HCT116 (cell line): ENCODE data around the gene TANC1. TPM values are rescaled to one million over a fixed set of nuclear protein-coding genes. Genes with fewer than 3 reads are reported as not detected.

ENCODE experiments used
- ATAC-seq: fragments of 200-7000 bp; cut with Tn5 transposase; 2 replicates; pipeline ENCODE4 v1.9.1; 2020; ENCODE audit warnings: mild to moderate bottlenecking, moderate library complexity
- BruUV-seq: library from RNA; stranded (reverse); fragments of 400-500 nt; replicated peaks from 2 replicates; lab custom pipeline; 2021; lab: Mats Ljungman, UMichigan
- CTCF ChIA-PET: fragments of 300-600 bp; sonication (Branson Sonifier 250); formaldehyde crosslinking; loops from one replicate; lab custom pipeline; 2021; ENCODE audit warnings: antibody characterized with exemption; lab: Charles Lee
- POLR2A ChIA-PET: fragments of 300-600, 350-600 bp; sonication (Branson Sonifier 250); formaldehyde crosslinking; loops from one replicate; lab custom pipeline; 2021; ENCODE audit warnings: antibody characterized with exemption; lab: Charles Lee
- RAD21 ChIA-PET, 2 experiments: fragments of 300-600 bp; sonication (Branson Sonifier 250); formaldehyde crosslinking; loops; one replicate each; lab custom pipeline; 2023; ENCODE audit warnings: low total read pairs in 2 of 2; ENCODE audit not compliant: uncharacterized antibody in 2 of 2, unreplicated experiment in 2 of 2, low non-redundant PET in 1 of 2; lab: Charles Lee
- DNase-seq: peaks from one replicate; pipeline ENCODE4 v3.0.0-alpha.2; 2010; ENCODE audit warnings: low read depth, low spot score
- H2AFZ ChIP-seq: fragments of 200-600 bp; shearing (Covaris generic), sonication (generic); 2 replicates; pipeline ENCODE4 v1.6.1; 2017; ENCODE audit warnings: low read depth, mixed run types, mixed read lengths, antibody characterized with exemption, low read length; ENCODE audit not compliant: poor library complexity, severe bottlenecking
- H3K27ac ChIP-seq: 2 replicates; pipeline ENCODE4 v1.5.1; 2012; ENCODE audit warnings: low read depth, low read length
- H3K27me3 ChIP-seq: fragments of 200-600 bp; sonication (generic); 2 replicates; pipeline ENCODE4 v1.6.1; 2016; ENCODE audit warnings: mixed run types, low read length, mixed read lengths; ENCODE audit not compliant: insufficient read depth
- H3K36me3 ChIP-seq, 2 experiments: fragments of 200-500 bp in 1 of 2; fragments of 200-600 bp in 1 of 2; sonication (Bioruptor generic) in 1 of 2; sonication (generic) in 1 of 2; 2 replicates each; pipeline versions ENCODE4 v1.5.1 to v1.6.1; 2014 to 2016; ENCODE audit warnings: low read length in 2 of 2, inconsistent platforms in 1 of 2, mixed read lengths in 1 of 2, mixed run types in 1 of 2; ENCODE audit not compliant: insufficient read depth in 2 of 2, control insufficient read depth in 1 of 2
- H3K4me1 ChIP-seq, 2 experiments: fragments of 200-600 bp in 1 of 2; sonication (generic) in 1 of 2; 2 replicates each; pipeline versions ENCODE4 v1.5.1 to v1.6.1; 2012 to 2017; ENCODE audit warnings: low read length in 2 of 2, inconsistent platforms in 1 of 2, mild to moderate bottlenecking in 1 of 2, mixed read lengths in 1 of 2, mixed run types in 1 of 2, moderate library complexity in 1 of 2; ENCODE audit not compliant: insufficient read depth in 2 of 2, control insufficient read depth in 1 of 2
- H3K4me2 ChIP-seq: fragments of 200-600 bp; sonication (generic); 2 replicates; pipeline ENCODE4 v1.6.1; 2017; ENCODE audit warnings: mixed run types, low read length, mixed read lengths
- H3K4me3 ChIP-seq, 2 experiments: fragments of 200-600 bp in 1 of 2; sonication (generic) in 1 of 2; replicated peaks in 1 of 2; 2 replicates each; pipeline ENCODE4 v1.5.1; 2011 to 2016; ENCODE audit warnings: low read length in 2 of 2, control low read depth in 1 of 2, low read depth in 1 of 2, mild to moderate bottlenecking in 1 of 2, mixed read lengths in 1 of 2, mixed run types in 1 of 2
- H3K79me2 ChIP-seq: fragments of 200-600 bp; sonication (generic); 2 replicates; pipeline ENCODE4 v1.6.1; 2017; ENCODE audit warnings: mild to moderate bottlenecking, mixed run types, low read length, moderate library complexity, mixed read lengths; ENCODE audit not compliant: insufficient read depth
- H3K9ac ChIP-seq: fragments of 200-600 bp; sonication (generic); 2 replicates; pipeline ENCODE4 v1.6.1; 2016; ENCODE audit warnings: low read length, mixed read lengths
- H3K9me2 ChIP-seq: fragments of 200-600 bp; sonication (generic), shearing (Covaris generic); 2 replicates; pipeline ENCODE4 v1.6.1; 2017; ENCODE audit warnings: mixed run types, mild to moderate bottlenecking, moderate library complexity; ENCODE audit not compliant: insufficient read depth
- H3K9me3 ChIP-seq, 2 experiments: fragments of 200-500 bp in 1 of 2; fragments of 200-600 bp in 1 of 2; sonication (Bioruptor generic) in 1 of 2; sonication (generic) in 1 of 2; 2 replicates each; pipeline ENCODE4 v1.6.1; 2014 to 2017; ENCODE audit warnings: low read length in 2 of 2, mixed read lengths in 2 of 2, inconsistent platforms in 1 of 2, low read depth in 1 of 2, mild to moderate bottlenecking in 1 of 2, mixed run types in 1 of 2, moderate library complexity in 1 of 2; ENCODE audit not compliant: control insufficient read depth in 1 of 2, insufficient read depth in 1 of 2
- H4K20me1 ChIP-seq: fragments of 200-600 bp; sonication (generic), shearing (Covaris generic); 2 replicates; pipeline ENCODE4 v1.6.1; 2017; ENCODE audit warnings: mixed run types, mild to moderate bottlenecking, moderate library complexity; ENCODE audit not compliant: insufficient read depth
- ATF3 ChIP-seq: IDR thresholded peaks from 2 replicates; pipeline ENCODE4 v1.6.1; 2012
- CBX3 ChIP-seq: IDR thresholded peaks from 2 replicates; pipeline ENCODE4 v1.6.1; 2012; ENCODE audit warnings: low read depth
- CEBPB ChIP-seq: IDR thresholded peaks from 2 replicates; pipeline ENCODE4 v1.6.1; 2012; ENCODE audit warnings: low read depth
- ELF1 ChIP-seq: IDR thresholded peaks from 2 replicates; pipeline ENCODE4 v1.6.1; 2012; ENCODE audit warnings: low read depth, borderline replicate concordance
- MAX ChIP-seq: IDR thresholded peaks from 2 replicates; pipeline ENCODE4 v1.6.1; 2012
- POLR2AphosphoS5 ChIP-seq: IDR thresholded peaks from 2 replicates; pipeline ENCODE4 v1.6.1; 2011; ENCODE audit warnings: mild to moderate bottlenecking, low read depth, low read length, moderate library complexity
- REST ChIP-seq: IDR thresholded peaks from 2 replicates; pipeline ENCODE4 v1.6.1; 2012; ENCODE audit warnings: low read depth
- SIN3A ChIP-seq: IDR thresholded peaks from 2 replicates; pipeline ENCODE4 v1.6.1; 2012; ENCODE audit warnings: low read depth
- SRF ChIP-seq: IDR thresholded peaks from 2 replicates; pipeline ENCODE4 v1.6.1; 2012; ENCODE audit warnings: low read depth
- ZBTB33 ChIP-seq: IDR thresholded peaks from 2 replicates; pipeline ENCODE4 v1.6.1; 2011; ENCODE audit warnings: mild to moderate bottlenecking, low read length, moderate library complexity; ENCODE audit not compliant: insufficient replicate concordance; ENCODE audit errors: extremely low read depth
- intact Hi-C: fragments of 100-400 bp; cut with micrococcal nuclease; formaldehyde crosslinking; loops from 2 replicates; pipeline ENCODE4 v1.10.0; 2022
- total RNA-seq: library from RNA; stranded (reverse); gene quantifications from one replicate; pipeline ENCODE4 v1.2.1, GENCODE V29; 2021; ENCODE audit not compliant: unreplicated experiment

The TANC1 gene
- total RNA-seq, 1 experiment from 2014 or later, result 15.1 TPM

GRCh38 chr2:159117658-159118057, 149.2 kb downstream of the TANC1 start:
- Histone ChIP-seq H4K20me1 (no peaks in the 10 kb centered on the region), H2AFZ (no peak overlapping the region), H3K79me2 (no peaks in the 10 kb centered on the region), H3K4me3 (no peak overlapping the region), H3K4me2 (no peak overlapping the region), H3K27me3 (no peaks in the 10 kb centered on the region), H3K9me3 (no peaks in the 10 kb centered on the region), H3K4me1 (no peaks in the 10 kb centered on the region), H3K36me3 (no peaks in the 10 kb centered on the region), H3K9ac (no peak overlapping the region), H3K27ac (no peak overlapping the region), H3K9me2 (no peaks in the 10 kb centered on the region)
- ATAC-seq (no peak), DNase-seq (no peak)
- POLR2A ChIA-PET, result interaction anchor here (0.6 kb wide), 1 partner anchor 312 kb away, joined by 3 read pairs; no protein-coding TSS in a partner anchor
- intact Hi-C loops, result loop anchor here (1.0 kb wide), 2 partner anchors 81 to 216 kb away; no protein-coding TSS in a partner anchor
- RAD21 ChIA-PET, result no interaction called here
- TF ChIP-seq MAX, result no peak
- no peak for TF ChIP-seq CBX3
- no peak for TF ChIP-seq ATF3
- no peak for TF ChIP-seq REST
- TF ChIP-seq POLR2AphosphoS5, result no peak
- TF ChIP-seq CEBPB, result no peak
- TF ChIP-seq ZBTB33, result no peak
- TF ChIP-seq ELF1, result no peak
- no peak for TF ChIP-seq SRF
- no peak for TF ChIP-seq SIN3A
- CTCF ChIA-PET, result interaction anchor here (1.0 to 1.6 kb wide), 4 partner anchors 13 to 216 kb away, joined by 3 to 7 read pairs (median 4); no protein-coding TSS in a partner anchor
- no TSS peak for BruUV-seq
